Stimulated activated CD8-positive, alpha-beta memory T cell treated with anti-CD3 and anti-CD28 coated beads, Interleukin-15, amount 100 ng/mL, for 1 hour (primary cell): ENCODE results near the gene TMEM134.

Source experiments
- DNase-seq: peaks from one replicate; pipeline ENCODE4 v3.0.0-alpha.2; 2020; ENCODE audit warnings: low read depth

TMEM134 gene

DNA sequence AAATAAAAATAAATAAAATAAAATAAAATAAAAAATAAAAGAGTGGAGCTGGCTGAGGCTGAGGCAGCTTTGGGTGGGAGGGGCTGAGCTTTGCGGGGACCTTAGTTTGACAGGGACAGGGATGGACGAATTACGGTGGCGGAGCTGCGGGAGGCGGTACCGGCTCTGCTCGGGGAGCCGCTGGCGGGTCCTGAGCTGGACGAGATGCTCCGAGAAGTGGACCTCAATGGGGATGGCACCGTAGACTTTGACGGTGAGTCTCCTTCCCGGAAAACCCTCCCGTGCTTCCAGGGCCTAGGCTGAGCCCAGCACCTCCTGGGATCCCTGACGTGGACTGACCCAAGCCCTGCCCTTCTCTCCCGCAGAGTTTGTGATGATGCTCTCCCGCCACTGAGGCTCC lies 10.8 kb downstream of the TMEM134 start:
- no peak for DNase-seq

DNA sequence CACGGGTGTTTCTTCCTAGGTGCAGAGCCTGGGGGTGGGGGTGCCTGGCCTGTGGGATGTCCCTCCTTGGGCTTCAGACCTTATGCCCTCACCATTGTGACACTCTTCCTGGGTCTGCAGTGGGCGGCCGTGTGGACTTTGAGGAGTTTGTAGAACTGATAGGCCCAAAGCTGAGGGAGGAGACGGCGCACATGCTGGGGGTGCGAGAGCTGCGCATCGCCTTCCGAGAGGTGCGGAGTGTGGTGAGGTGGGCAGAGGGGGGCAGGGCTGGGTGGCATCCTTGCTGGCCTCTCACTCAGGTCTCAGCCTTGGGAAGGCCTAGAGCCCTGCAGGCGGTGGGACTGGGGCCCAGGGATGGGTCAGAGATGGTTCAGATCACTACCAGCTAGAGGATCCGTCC lies 11.6 kb downstream of the TMEM134 start:
- no peak for DNase-seq

DNA sequence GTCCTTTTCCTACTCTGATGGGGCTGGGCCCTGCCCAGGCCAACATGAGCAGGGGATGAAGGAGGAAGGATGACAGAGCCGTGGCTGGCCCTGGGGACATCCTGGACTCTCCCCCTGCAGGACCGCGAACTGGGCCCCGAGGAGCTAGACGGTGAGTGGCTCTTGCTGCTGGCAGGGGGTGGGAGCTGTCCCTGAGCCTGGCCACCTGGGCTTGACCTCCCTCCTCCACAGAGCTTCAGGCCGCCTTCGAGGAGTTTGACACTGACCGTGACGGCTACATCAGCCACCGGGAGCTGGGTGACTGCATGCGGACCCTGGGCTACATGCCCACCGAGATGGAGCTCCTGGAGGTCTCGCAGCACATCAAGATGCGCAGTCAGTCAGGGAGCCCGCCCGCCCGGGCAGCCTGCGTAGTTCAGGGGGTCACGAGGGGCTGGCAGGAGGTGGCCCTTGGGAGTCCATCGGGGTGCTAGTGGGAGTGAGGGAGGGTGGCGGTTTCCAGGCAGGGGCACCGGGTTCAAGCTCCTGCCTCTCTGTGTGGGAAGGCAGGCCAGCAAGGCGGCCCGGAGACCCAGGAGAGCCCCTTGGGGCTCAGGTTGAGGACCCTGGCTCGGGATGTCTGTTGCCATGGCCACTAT lies 12.9 kb downstream of the TMEM134 start:
- no peak for DNase-seq

DNA sequence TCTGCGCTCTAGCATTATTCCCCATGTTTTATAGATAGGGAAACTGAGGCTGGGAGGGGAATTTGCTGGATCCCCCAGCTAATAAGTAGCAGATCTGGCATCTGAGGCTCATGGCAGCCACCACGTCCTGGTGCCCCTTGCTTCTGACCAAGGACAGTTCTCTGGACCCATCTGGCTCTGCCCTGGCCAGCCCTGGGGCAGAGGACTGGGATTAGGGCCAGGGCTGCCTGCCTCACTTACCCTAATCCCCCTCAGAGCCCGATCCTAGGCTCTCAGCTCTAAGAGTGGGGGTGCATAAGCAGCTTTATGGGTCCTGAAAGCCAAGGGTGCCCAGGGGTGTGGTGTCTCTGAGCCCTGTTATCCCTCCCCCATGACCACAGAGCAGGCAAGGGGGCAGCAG lies 14.0 kb downstream of the TMEM134 start, which contains the start of gene CABP4:
Gene CABP4, plus strand, starts transcription at position 301 of the 400 bp plus-strand sequence. Its CDS starts 70 bp downstream, at position 371.
- DNase-seq: no peak

DNA sequence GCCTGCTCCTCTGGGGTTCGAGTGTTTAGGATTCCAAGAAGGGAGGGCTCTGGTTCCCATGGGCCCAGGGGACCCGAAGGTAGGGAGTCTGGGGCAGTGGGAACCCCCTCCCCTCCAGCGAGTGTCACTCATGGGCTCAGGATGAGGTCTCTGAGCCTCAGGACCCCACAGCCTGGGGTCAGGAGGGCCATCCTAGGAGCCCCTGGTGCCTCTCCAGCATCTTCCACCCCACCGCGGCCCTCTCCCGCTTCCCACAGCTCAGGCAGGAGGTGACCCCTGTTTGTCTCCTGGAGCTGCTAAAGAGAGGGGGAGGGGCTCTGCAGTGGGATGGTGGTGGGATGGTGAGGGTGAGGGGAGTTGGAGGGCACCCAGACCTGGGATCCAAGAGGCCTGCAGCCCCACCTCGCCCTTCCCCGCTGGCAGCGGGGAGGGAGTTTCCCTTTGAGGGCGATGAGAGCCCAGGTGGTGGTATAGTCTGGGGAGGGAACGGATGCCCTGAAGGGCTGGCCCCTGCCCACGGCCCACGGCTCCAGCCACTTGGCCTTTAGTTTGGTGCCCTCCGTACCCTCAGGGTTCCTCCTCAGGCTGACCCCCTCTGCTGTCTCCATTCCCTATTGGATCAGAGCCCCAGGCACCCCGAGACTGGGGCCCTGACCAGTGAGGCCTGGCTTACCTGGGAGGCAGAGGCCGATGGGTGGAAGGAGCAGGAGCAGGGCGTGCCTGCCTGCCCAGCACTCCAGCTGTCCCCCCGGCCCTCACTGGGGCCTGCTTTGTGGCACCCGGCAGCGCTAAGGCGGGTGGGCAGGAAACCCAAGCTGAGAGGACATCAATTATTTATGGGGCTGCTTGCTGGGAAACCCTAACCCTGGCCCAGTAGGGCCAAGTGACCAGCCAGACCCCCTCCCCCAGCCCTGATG lies 15.0 kb downstream of the TMEM134 start:
- no peak for DNase-seq

DNA sequence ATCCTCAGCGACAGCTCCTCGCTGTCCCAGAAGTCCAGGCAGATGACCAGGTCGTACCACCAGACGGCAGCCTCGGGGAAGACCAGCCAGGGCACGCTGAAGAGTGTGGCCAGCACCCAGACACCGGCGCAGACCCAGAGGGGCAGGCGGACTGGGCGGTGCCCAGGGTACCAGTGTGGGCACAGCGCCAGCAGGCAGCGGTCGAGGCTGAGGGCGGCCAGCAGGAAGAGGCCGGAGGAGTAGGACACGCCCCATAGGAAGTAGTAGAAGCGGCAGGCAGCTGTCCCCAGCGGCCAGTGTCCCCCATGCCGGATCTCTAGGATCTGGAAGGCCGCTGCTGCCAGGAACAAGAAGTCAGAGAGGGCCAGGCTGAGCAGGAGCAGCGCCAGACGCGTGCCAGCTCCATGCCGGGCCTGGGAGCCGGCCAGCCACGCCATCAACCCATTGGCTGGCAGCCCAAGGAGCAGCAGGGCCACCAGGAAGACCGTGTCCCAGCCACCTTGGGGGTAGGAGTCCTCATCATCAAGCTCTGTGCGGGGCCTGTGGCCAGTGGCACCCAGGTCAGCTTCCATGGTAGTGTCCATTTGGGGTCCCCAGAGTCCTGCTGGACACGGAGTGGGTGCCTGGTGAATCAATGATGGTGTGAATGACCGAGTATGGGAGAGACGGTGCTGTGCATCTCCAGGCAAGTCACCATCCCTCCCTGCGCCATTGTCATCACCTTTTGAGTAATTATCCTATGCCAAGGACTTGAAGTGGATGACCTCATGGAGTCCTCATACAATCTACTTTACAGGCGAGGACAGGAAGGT lies 16.7 kb downstream of the TMEM134 start, which contains the start of gene GPR152:
Gene GPR152, minus strand, starts transcription at position 589 of the 812 bp plus-strand sequence. Its CDS starts 5 bp downstream, at position 584.
- DNase-seq: no peak

DNA sequence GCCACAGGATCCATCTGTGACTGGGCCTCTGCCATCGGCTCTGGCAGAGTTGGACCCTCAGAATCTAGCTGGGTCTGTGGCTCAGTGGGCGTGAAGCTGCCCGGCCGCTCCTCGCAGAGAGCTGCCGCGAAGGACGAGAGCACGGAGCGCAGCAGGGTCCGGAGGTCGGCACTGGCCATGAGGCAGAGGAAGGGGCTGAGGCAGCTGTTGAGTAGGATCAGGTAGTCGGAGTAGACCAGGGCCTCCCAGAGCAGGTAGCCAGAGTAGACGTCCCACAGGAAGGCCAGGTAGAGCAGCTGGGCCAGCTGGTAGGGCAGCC lies 17.4 kb downstream of the TMEM134 start:
- no peak for DNase-seq

DNA sequence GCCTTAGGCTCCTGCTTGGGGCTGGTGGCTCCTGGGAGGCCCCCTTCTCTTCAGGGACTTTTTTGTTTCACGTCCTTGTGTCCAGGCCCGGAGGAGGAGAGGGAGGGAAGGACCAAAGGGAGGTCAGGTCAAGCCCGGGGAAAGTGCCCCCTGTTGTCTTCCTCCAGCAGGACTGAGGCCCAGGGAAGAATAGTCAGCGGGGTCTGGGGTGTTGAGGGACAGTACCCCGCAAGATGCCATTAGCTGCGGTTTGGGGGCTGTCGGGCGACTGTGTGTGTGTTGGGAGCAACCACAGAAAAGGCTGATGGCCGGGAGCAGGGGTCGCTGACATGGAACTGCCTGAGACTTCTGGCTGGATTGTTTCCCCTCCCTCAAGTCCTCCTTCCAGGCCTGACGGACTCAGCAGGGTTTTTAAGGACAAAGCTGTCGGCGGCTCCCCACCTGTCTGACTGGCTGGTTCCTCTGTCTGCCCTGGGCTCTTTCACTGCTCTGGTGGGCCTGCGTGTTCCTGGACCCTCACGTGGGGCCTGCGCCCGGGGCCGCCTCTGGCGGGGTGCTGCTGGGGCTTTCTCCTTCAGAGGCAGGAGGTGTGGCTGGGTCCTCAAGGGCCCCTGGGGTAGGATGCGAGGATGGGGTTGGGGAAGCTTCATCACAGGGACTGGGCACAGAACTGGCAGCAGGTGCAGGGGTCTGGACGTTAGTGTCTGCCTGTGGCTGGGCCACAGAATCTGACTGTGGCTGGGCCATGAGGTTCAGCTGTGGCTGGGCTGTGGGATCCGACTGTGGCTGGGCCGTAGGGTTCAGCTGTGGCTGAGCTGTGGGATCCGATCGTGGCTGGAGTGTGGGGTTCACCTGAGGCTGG lies 18.0 kb downstream of the TMEM134 start:
- no peak for DNase-seq

DNA sequence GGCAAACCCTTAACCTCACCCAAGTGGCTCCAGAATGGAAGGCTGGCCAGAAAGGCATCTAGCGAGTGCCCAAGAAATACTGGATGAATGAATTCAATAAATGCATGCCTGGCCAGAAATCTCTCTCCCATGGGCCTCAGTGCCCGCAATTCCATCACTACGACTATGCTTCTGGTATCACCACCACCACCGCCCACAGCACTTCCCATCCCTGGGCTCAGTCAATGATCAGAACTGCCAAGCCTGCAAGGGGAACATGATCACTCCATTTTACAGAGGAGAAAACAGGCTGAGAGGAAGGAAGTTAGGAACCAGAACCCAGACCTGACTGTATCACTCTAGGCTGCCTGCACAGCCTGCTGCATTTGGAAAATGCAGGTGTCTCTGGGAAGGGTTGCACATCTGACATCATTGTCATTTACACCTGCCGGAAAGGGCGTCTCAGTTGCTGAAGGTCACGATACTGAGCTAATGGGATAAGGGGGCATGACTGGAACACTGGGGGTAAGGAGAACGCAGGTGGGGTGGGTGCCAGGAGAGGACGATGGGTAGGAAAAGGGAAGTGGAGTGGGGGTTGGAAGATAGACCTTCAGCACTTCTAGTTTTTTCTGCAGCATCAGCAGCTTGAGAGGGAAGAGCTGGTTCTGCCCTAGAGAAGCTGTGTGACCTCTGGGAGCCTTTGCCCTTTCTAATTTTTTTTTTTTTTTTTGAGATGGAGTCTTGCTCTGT lies 19.8 kb downstream of the TMEM134 start:
- DNase-seq: no peak

DNA sequence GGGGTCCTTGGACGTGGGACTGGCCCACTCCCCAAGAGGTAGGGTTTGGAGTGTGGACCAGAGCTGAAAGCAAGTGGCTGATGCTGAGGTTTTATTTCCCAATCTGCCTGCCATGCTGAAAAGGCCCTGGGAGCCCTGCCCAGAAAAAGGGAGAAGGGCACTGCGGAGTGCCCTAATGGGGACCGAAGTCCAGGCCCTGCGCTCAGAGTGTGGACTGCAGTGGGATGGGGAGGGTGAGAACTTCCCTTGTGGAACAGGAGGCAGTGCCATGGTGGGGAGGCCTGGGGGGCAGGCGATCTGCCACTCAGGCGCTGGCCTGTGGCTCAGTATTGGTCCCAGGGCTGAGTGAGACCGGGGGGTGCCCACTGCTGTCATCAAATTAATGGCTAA lies 20.8 kb downstream of the TMEM134 start:
- no peak for DNase-seq

DNA sequence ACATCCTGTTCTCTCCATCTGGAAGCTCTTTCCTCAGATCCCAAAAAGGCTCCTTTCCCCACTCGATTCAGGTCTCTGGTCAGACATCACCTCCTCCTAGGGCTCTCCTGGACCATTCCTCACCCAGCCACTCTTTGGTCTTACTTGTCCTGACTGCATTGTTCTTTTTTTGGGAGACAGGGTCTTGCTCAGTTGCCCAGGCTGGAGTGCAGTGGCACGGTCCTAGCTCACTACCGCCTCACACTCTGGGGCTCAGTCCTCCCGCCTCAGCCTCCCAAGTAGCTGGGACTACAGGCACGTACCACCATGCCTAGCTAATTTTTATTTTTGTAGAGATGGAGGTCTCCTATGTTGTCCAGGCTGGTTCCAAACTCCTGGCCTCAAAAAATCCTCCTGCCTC lies 23.5 kb downstream of the TMEM134 start:
- no peak for DNase-seq

DNA sequence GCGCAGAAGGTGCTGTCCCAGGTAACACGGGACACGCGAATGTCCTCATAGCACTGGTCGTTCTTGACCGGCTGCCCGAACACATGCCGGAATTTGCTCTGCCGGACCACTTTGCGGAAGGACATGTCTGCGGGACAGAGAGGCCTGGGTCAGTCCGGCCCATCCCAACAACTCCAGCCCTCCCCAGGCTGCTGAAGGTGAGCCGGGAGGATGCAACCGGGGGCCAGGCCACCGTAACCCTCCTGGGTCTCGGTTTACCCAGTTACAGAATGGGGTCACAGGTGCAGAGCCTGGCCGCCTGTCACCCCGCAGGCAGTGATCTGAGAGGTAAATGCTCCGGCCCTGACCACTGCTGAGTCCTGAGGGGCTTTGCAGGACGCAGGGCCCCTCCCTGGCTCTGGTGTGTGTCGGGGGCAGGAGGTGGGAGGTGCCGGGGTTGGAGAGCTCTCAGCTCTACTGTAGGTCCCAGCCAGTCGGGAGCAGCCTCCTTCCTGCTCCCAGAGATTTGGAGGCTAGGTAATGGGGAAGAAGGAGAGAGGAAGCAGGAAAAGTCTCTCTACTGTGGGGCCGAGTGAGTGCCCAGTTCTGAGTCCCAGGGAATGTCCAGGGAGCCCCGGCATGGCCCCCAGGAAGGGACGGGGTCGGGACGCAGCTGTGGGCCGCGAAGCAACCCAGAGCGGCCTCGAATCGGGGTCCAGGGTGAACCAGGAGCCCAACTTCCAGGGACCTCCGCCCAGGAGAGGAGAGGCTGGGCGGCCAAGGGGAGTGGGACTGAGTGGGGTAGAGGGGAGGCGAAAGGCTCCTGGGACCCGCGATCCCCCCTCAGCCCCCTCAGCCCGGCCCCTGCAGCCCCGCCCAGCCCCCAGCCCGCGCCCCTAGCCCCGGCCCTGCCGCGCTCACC lies 26.3 kb downstream of the TMEM134 start:
- DNase-seq: no peak

DNA sequence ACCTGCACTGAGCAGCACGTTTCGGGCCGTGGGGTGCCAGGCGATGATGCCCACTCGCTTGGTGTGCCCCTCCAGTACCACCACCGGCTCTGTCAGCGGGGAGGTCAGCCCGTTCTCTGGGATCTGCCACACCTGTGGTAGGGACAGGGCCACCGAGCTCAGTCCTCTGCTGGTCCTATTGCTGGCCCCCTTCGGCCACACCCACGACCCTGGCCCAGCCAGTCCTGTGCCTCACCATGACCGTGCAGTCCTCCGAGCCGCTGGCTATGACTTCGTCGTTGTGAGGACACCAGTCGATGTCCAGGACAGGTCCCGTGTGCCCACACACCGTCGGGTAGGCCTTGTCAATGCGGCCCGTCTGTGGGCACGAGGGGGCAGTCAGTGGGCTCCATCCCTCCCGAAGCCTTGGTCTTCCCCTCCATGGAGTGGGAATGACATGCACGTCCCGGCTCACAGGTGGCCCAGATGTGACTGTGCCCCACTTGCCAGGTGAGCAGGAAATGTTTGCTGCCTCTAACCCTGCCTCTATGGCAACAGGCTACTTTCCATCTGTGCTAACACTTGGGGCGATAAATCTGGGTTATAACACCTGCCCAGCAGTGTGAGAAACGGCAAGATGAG lies 27.2 kb downstream of the TMEM134 start:
- no peak for DNase-seq

DNA sequence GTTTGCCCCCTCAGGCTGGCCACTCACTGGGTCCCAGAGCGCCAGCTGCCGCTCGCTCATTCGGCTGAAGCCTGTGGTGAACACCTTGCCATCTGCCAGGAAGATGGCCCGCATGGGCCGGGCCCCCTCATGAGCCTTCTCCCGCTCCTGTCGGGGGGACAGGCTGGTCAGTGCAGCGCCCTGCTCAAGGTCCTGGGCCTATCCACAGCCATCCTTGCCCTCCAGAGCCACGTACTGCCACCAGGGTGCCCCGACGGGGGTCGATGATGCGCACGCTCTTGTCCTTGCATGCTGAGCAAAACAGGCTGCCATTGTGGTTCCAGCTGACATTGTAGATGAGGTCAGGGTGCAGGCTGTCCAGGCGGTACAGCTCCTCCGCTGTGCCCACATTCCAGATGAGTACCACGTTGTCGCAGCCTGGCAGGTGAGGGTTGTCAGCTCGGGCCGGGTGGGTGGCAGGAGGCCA lies 27.9 kb downstream of the TMEM134 start:
- no peak for DNase-seq

DNA sequence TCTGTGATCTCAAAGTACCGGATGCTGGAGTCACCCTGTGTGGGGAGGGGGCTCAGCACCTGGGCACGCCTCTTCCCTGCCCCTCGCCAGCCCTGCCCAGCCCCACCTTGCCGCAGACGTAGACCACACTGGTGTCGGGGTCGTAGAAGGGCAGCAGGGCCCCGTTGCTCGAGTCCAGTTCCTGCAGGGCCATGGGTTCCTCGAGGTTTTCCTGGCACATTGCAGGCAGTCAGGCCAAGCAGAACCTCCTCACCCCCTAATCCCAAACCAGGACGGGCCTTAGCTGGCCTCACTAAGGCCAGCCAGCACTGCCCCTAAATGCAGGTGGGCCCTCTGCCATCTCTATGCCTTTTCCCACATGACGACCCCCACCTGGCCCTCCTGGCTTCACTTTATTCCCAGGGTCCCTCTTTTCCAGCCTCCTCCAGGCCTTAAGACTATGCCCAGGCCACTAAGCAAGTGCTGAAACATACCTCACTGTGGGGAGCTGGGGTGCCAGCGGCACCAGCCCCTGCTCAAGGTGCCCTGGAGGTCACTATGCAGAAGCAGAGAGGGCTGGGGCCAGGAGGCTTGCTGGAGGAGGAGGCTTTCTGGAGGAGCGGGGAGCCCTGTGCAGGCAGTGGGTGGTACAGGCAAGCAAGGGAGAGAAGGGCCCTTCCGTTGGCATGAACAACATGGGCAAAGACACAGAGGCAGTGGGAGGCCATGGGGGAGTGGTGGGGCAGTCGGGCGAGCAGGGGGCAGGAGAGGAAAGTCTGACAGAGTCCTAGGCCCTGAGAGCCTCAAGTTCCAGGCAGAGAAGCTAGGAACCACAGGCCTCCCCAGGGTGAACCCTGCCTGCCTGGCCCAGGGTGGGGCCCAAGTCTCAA lies 28.6 kb downstream of the TMEM134 start:
- no peak for DNase-seq

DNA sequence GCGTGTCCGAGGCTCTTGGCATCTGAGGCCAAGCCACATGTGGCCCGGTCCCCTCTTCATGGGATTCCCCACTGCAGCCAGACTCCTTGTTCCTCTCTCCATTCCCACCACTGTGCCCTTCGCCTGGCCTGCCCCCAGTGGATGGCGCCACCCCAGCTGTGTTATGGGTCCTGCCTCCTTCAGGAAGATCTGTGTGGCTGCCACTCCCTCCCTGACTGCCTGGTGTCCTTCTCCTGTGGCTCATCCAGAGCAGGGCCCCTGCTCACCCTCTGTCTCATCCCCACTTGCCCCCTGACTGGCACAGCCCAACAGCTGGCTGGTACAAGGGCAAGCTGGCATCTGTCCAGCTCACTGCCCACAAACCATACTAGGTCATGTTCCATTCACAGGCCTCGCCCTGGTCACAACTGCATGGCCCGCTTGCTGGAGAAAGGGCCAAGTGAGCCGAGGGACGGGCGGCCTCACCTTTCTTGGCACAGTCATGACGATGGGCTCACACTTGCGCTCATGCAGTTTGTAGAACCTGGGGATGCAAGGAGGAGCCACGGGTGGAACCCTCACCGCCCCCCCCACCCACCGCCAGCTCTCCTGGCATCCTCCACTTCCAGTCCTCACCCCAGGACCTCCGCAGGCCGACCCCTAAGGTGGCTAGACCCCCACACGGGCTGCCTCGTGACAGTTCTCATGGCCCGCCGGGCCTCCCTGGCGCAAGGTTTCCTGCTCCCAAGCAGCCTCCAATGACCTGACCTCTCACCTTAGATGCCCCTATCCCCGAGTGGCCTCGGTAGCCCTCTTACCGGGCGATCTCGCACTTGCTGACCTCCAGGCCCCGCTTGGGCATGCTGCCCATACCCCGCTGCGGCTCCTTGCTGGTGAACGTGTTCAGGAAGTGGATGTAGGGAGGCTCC lies 29.5 kb downstream of the TMEM134 start:
- no peak for DNase-seq
